ENCODE measurements around the gene DCST1. TPM values are rescaled to one million over a fixed set of nuclear protein-coding genes. Genes with fewer than 3 reads are reported as not detected.

Gene DCST1
- total RNA-seq, 1 experiment from 2014 or later = 0.32 TPM

DNA sequence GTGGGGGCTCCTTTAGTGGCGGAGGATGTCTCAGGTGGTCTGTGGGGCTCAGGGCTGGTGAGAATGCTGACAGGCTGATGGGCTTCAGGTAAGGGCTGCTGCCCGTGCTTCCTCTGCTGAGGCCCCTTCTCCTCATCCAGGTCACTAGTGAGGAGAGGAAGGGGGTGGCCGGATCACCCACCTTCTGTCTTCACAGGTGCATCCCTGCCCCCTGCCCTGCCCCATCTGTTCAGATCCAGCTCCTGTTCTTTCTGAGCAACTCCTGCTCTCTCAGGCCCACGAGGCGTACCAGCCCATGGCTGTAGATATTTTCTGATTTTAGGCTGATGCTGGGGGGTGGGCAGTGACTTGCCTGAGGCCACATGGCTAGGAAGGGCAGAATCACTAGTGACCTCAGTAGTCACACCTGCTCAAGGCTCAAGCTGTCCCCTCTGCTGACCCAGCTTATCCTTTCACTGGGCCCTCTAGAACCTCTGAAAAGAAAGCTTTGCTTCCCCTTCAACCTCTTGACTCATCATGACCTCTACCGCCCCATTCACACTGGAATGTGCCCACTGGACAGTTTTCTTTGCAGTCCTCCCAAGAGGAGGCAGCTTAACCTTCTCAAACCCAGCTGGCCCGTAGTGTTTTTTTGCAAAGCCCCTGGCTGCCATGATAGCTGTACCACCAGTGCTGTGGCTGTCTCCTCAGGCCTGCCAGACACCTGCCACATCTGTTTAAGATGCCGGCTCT is 14.8 kb upstream of the DCST1 start:
- Histone ChIP-seq H3K9me2 (ENCODE audit: insufficient read depth) (no peaks in the 10 kb centered on the region), H3K27ac (ENCODE audit: low read depth, low read length) (peak overlapping the region; percentile 20; the same call in 1 of the 2 replicates), H3K4me2 (ENCODE audit: low read length) (peak overlapping the region; percentile 82), H2AFZ (ENCODE audit: low read depth, low read length, poor library complexity, severe bottlenecking) (no peak overlapping the region), H3K36me3 (ENCODE audit: control insufficient read depth in 1 of 2, insufficient read depth in 2 of 2, low read length in 2 of 2) (peaks cover 6 to 25% of the 10 kb centered on the region in 2 experiments; a peak in 3 of 4 replicates), H3K79me2 (ENCODE audit: insufficient read depth, low read length) (no peaks in the 10 kb centered on the region), H3K9ac (ENCODE audit: low read length) (0 out of 2 replicates have a peak overlapping the region, but pooled peaks have one; percentile 60), H3K27me3 (ENCODE audit: insufficient read depth, low read length) (no peaks in the 10 kb centered on the region), H4K20me1 (ENCODE audit: insufficient read depth) (no peaks in the 10 kb centered on the region), H3K4me1 (ENCODE audit: control insufficient read depth in 1 of 2, insufficient read depth in 2 of 2, low read length in 2 of 2) (peaks cover 34 to 65% of the 10 kb centered on the region in 2 experiments), H3K4me3 (replicated peaks in 1 of 2; ENCODE audit: low read depth in 1 of 2, low read length in 2 of 2) (no peak overlapping the region), H3K9me3 (ENCODE audit: control insufficient read depth in 1 of 2, insufficient read depth in 1 of 2, low read depth in 1 of 2, low read length in 2 of 2) (no peaks in the 10 kb centered on the region)
- DNase-seq (ENCODE audit: low read depth, low spot score) = no peak
- POLR2A ChIA-PET = no interaction called here
- CTCF ChIA-PET = no interaction called here
- TF ChIP-seq ZNF274 (IDR thresholded peaks at IDR 0.05; ENCODE audit: low read depth, low read length) (no peak), JUND (IDR thresholded peaks at IDR 0.05) (no peak), ELF1 (IDR thresholded peaks at IDR 0.05; ENCODE audit: borderline replicate concordance, low read depth) (no peak), CEBPB (IDR thresholded peaks at IDR 0.05; ENCODE audit: low read depth) (no peak), TCF7L2 (IDR thresholded peaks at IDR 0.05; ENCODE audit: borderline replicate concordance, extremely low read depth, insufficient read depth, insufficient read length) (no peak), ZFX (IDR thresholded peaks at IDR 0.05) (no peak), YY1 (IDR thresholded peaks at IDR 0.05; ENCODE audit: extremely low read depth, insufficient replicate concordance, low read depth, low read length) (no peak), SRF (IDR thresholded peaks at IDR 0.05; ENCODE audit: low read depth) (no peak), CBX3 (IDR thresholded peaks at IDR 0.05; ENCODE audit: low read depth) (no peak), POLR2A (IDR thresholded peaks at IDR 0.05; ENCODE audit: borderline replicate concordance, extremely low read depth, insufficient read depth, insufficient read length) (no peak), SIN3A (IDR thresholded peaks at IDR 0.05; ENCODE audit: low read depth) (no peak), EGR1 (IDR thresholded peaks at IDR 0.05; ENCODE audit: low read depth) (no peak), POLR2AphosphoS5 (IDR thresholded peaks at IDR 0.05; ENCODE audit: low read depth, low read length) (no peak; the same call in 1 of the 2 replicates), FOSL1 (IDR thresholded peaks at IDR 0.05; ENCODE audit: low read depth) (no peak), RAD21 (IDR thresholded peaks at IDR 0.05; ENCODE audit: low read depth) (no peak), EZH2 (IDR thresholded peaks at IDR 0.05) (no peak)
- TF ChIP-seq, protein P1, sequence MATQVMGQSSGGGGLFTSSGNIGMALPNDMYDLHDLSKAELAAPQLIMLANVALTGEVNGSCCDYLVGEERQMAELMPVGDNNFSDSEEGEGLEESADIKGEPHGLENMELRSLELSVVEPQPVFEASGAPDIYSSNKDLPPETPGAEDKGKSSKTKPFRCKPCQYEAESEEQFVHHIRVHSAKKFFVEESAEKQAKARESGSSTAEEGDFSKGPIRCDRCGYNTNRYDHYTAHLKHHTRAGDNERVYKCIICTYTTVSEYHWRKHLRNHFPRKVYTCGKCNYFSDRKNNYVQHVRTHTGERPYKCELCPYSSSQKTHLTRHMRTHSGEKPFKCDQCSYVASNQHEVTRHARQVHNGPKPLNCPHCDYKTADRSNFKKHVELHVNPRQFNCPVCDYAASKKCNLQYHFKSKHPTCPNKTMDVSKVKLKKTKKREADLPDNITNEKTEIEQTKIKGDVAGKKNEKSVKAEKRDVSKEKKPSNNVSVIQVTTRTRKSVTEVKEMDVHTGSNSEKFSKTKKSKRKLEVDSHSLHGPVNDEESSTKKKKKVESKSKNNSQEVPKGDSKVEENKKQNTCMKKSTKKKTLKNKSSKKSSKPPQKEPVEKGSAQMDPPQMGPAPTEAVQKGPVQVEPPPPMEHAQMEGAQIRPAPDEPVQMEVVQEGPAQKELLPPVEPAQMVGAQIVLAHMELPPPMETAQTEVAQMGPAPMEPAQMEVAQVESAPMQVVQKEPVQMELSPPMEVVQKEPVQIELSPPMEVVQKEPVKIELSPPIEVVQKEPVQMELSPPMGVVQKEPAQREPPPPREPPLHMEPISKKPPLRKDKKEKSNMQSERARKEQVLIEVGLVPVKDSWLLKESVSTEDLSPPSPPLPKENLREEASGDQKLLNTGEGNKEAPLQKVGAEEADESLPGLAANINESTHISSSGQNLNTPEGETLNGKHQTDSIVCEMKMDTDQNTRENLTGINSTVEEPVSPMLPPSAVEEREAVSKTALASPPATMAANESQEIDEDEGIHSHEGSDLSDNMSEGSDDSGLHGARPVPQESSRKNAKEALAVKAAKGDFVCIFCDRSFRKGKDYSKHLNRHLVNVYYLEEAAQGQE (IDR thresholded peaks at IDR 0.05; ENCODE audit: low read depth) = no peak
- TF ChIP-seq, protein P2, sequence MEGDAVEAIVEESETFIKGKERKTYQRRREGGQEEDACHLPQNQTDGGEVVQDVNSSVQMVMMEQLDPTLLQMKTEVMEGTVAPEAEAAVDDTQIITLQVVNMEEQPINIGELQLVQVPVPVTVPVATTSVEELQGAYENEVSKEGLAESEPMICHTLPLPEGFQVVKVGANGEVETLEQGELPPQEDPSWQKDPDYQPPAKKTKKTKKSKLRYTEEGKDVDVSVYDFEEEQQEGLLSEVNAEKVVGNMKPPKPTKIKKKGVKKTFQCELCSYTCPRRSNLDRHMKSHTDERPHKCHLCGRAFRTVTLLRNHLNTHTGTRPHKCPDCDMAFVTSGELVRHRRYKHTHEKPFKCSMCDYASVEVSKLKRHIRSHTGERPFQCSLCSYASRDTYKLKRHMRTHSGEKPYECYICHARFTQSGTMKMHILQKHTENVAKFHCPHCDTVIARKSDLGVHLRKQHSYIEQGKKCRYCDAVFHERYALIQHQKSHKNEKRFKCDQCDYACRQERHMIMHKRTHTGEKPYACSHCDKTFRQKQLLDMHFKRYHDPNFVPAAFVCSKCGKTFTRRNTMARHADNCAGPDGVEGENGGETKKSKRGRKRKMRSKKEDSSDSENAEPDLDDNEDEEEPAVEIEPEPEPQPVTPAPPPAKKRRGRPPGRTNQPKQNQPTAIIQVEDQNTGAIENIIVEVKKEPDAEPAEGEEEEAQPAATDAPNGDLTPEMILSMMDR (IDR thresholded peaks at IDR 0.05 in 2 of 3, conservative IDR thresholded peaks at IDR 0.05 in 1 of 3; ENCODE audit: borderline replicate concordance in 1 of 3, insufficient read depth in 1 of 3, low read depth in 2 of 3, low read length in 2 of 3) = no peak
- TF ChIP-seq, protein P3, sequence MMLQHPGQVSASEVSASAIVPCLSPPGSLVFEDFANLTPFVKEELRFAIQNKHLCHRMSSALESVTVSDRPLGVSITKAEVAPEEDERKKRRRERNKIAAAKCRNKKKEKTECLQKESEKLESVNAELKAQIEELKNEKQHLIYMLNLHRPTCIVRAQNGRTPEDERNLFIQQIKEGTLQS (IDR thresholded peaks at IDR 0.05) = no peak
- TF ChIP-seq, protein P4, sequence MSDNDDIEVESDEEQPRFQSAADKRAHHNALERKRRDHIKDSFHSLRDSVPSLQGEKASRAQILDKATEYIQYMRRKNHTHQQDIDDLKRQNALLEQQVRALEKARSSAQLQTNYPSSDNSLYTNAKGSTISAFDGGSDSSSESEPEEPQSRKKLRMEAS (IDR thresholded peaks at IDR 0.05) = no peak
- no TSS peak for BruUV-seq (replicated peaks)
- intact Hi-C loops (cut with micrococcal nuclease) = no loop called here
- no peak for ATAC-seq
- RAD21 ChIA-PET (ENCODE audit: low non-redundant PET in 1 of 2, low total read pairs in 2 of 2, uncharacterized antibody in 2 of 2, unreplicated experiment in 2 of 2) = no interaction called here
